Endometrial microvascular endothelial cells (primary cell): ENCODE measurements around the gene TBL1X. TPM values are rescaled to one million over a fixed set of nuclear protein-coding genes. Genes with fewer than 3 reads are reported as not detected.
"Not testable (repeated sequence)": the region's sequence is repeated elsewhere in the genome, so short reads cannot be mapped to it uniquely, and the experiment has no call there.

ENCODE experiments used
- in situ Hi-C: cut with HindIII; loops from 2 replicates; pipeline ENCODE4 v1.10.0; 2017; ENCODE audit warnings: low sequenced_read_pairs, low pct_unique_long_range_greater_than_20kb; ENCODE audit errors: inconsistent ontology term
- total RNA-seq: library from RNA; depleted of rRNA; stranded (reverse); fragments of >200 nt; gene quantifications from one replicate; pipeline ENCODE4 v1.2.3, GENCODE V29; 2015; ENCODE audit errors: inconsistent ontology term

The TBL1X gene
- total RNA-seq, 1 donor from 2014 or later = 33.8 TPM

DNA sequence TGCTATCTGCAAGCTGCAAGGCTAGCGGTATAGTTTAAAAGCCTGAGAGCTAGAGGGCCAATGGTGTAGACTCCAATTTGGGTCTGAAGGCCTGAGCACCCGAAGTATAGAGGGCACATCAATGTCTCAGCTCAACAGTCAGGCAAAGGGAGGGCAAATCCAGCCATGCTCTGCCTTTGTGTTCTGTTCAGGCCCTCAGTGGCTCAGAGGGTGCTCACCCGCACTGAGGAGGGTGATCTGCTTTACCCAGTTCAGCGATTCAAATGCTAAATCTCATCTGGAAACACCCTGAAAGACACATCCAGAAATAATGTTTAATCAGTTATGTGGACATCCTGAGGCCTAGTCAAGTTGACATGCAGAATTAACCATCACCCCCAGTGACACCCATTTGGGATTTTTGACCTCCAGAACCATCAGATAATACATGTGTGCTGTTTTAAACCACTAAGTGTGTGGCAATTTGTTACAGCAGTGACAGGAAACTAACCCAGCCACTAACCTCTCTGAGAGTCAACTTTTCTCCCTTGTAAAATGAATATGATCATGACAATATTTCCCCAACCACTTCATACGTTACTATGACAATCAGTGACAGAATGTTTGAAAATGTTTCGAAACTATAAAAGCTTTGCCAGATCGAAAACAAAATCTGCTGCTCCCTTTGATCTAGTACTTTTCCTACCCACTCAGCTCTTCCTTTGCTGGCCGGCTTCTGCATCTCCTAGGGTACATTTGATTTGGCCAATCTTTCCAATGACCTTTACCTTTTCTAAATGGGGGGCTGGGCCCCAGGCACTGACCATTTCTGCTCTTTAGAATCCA is 8.4 kb upstream of the TBL1X start:
- in situ Hi-C loops = no loop called here

DNA sequence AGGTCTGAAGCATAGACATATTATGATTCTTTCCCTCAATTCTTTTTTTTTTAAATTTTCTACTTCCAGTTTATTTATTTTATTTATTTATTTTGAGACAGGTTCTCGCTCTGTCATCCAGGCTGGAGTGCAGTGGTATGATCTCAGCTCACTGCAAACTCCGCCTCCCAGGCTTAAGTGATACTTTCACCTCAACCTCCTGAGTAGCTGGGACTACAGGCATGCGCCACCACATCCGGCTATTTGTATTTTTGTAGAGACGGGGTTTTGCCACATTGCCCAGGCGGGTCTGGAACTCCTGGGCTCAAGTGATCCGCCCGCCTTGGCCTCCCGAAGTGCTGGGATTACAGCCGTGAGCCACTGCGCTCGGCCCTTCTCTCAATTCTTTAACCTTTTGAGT is 6.8 kb upstream of the TBL1X start:
- in situ Hi-C loops = not testable (repeated sequence)

DNA sequence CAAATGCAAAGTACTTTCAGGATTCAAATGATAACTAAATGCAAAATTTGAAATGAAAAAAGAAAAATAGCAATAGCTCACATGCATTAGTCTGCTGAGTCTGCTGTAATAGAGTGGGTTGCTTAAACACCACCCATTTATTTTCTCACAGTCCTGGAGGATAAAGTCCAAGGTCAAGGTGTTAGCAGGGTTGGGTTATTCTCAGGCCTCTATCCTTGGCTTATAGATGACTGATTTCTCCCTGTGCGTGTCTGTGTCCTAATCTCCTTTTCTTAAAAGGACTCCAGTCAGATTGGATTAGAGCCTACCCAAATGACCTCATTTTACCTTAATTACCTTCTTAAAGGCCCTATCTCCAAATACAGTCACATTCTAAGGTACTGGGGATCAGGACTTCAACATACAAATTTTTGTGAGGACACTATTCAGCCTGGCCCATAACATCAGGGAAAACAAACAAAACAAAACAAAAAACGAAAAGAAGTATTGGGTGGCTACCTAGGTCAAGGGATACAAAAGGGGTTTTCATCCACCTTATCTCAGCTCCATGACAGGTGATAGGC is 6.3 kb upstream of the TBL1X start:
- in situ Hi-C loops = no loop called here

DNA sequence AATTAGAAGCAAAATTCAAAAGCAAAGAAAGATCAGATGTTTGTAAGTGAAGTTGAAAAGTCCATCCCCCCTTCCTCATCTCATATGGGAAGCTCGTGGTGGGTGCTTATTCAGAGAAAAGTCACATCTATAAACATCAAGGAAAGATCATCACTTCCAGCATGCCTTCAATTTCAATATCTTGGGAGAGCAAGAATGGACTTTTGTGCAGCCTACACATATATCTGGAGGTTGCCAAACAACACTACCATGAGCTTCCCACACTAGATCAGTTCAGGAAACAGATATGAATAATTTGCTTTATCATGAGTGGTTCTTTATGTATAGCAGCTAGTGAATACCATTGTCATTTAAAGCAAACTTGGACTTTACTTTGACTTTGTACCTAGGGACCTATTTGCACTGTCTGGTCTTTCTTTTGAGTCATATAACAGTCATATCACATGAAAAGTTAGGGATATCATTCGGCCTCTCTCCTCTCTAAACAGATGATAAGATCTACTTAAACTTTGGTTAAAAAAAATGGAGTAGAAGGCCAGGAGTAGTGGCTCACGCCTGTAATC is 5.6 kb upstream of the TBL1X start:
- in situ Hi-C loops = no loop called here

DNA sequence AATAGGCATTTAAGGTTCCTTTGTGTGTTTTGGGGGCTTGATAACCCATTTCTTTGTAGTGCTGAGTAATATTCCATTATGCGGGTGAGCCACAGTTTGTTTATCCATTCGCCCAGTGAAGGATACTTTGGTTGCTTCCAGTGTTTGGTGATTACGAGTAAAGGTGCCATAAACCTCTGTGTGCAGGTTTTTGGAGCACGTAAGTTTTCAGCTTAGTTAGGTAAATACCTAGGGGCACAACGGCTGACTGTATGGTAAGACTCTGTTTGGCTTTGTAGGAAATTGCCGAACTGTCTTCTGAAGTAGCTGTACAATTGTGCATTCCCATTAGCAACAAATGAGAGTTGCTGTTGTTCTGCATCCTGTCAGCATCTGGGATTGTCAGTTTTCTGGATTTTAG is 3.8 kb upstream of the TBL1X start:
- in situ Hi-C loops = no loop called here

DNA sequence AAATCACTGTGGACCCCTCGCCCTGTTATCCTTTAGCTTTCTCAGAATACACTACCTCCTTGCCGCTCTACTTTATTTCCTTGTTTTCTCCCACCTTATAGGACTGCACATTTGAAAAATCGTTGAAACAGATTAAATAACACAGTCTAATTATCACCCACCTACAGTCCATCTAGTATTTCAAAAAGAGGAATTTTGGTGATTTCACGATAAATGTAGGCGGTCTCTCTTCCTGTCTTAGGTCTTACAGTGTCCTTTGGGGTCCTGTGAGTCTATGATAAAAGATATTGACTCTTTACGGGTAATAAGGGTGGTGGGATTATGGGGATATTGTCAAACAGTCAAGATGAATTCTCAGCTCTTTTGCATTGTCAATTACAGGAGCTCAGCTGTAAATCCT is 2.4 kb upstream of the TBL1X start:
- in situ Hi-C loops = no loop called here

DNA sequence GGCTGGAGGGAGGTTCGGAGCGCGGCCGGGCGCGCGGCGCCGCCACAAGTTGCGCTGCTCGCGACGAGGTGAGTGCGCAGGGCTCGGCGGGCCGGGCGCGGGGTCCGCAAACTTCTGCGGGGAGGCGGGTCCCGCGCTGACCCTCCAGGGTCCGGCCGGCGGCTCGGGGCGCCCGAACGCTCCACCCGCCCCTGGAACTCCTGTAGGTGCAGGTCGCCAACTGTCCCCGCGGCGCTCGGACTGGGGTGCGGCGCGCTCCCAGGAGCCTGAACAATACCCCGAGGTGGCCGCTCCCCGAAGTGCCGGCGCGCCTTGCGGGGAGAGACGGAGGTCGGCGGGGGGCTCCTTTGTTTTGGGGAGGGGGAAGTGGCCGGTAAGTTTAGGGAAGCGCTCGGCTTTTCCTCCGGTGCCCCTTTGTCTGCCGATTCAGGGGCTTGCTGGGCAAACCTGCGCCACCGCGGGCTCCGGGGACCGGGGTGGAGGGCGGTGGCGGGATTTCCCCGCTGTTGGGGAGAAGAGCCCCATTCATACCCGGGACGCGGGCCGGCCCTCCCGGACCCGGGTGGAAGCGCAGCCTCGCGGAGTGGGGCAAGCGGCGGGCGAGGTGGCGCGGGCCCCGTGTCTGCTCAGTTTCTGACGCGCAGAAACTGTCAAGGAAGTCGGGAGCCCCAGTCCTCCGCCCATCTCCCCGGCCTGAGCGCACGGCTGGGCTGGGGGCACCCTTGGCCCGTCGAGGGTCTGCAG is 694 bp downstream of the TBL1X start:
- in situ Hi-C loops = no loop called here

DNA sequence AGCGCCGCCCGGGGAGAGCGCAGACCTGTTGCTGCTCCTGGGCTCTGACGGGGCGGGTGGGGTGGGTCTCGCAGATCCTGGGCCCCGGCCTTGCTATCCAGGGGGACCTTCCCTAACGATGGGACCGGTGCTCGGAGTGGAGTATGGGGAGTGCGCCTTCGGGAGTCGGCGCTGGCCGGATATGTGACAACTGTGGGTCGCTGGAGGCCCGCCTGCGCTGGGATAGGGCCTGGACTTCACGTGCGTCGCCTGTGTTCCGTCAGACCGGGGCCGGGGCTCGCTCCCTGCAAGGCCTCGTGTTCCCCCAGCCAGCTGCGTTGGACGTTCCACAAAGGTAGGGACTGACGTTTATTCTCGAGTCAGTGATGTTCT is 1.3 kb downstream of the TBL1X start:
- in situ Hi-C loops = no loop called here

DNA sequence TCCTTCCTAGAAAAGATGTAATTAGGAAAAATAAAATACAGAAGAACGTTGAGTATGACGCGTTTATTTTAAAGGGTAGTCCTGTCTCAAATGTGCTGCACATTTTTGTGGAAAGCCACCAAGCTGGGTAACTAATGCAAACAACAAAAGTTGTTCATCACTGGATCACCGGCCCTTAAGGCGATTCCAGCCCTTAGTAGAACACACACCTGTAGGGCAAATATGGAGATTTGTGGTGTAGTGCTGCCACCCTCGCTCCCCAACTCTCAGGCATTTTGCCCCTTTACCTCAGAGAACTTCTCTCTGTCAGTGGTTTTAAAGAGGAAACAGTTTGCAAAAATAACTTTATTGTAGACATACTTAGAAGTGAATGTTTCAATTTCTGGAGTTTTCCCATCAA is 1.9 kb downstream of the TBL1X start:
- in situ Hi-C loops = no loop called here

DNA sequence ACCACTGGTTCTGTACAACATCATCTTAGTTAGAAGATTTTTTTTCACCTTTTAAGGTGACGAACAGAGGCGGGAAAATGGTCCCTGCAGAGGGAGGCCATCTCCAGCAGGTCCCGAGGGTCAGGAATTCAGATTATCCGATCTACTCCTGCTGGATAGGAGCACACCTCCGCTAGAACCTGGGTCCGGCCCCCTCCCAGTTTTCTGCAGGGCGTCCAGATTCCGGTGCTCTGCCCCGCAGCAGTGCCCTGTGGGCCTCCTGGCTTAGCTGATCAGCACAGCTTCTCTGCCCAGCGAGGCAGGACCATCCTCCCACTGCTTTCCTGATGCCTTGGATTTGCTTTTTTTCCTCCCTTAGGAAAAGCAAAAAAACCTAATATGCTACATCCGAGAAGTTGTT is 2.3 kb downstream of the TBL1X start:
- in situ Hi-C loops = no loop called here

DNA sequence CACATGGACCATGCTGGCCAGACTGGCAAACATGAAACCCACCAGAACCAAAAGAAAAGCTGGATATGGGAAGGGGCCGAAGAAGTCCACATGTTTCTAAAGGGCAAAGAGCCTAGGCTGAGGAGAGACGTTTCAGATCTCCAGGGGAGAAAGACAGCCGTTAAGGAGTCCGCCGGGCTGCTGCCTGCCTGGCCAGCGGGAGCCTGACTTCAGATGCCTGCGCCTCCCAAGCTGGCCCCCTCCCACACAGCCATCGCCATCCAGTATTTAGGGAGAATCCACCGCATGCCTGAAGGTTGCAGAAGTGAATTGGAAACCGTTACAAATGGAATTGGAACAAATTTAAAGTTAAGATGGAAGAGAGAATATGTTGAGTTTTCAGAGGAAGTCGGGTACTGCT is 2.9 kb downstream of the TBL1X start:
- in situ Hi-C loops = no loop called here

DNA sequence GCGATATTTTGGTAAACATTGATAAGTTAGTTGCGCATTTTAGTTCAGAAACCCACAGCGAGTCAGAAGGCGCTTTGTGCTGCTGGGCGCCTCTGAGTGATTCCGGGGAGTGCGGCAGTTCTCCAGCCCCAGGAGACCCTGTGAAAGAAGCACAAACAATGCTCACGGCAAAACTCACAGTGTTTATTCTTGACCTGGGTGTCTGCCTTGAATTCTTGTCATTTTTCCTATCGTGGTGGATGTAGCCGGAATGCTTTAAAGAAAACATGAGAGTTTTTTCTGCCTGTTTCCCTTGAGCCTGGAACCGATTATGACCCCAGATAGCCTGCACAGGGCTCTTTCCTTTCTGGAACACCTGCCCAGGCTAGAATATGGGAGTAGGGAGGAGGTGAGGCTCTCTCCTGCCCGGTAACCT is 6.7 kb downstream of the TBL1X start:
- in situ Hi-C loops = no loop called here

DNA sequence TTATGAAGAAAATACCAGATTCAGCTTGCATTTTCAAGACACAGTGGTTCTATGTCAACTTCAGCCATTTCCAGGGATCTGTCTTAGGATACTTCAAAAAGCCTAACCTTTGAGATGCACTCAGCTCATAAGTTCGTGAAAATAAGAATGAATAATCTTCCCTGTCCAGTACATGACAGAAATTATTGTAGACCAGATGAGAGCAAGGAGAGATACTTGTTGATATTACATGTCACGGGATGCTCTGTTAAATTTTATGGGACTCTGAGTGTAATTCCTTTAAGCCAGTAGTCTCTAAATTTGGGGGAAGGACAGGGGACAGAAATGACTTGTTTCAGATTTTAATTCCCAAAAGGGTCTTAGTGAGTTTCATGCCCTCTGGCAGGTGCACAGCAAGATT is 8.8 kb downstream of the TBL1X start:
- in situ Hi-C loops = no loop called here

DNA sequence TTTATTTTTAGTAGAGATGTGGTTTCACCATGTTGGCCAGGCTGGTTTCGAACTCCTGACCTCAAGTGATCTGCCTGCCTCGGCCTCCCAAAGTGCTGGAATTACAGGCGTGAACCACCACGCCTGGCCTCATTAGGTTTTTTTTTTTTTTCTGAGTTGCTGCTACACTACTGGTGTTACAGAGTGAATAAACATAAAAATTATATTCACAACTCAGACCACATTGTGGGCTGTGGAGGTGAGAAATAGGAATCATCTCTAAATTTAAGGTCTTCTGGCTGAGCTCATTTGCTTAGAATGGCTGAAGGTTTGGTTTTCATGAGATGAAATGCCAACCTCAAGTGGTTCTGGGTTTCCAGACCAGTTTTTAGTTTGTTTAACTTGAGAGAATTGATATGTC is 10.6 kb downstream of the TBL1X start:
- in situ Hi-C loops = not testable (repeated sequence)

DNA sequence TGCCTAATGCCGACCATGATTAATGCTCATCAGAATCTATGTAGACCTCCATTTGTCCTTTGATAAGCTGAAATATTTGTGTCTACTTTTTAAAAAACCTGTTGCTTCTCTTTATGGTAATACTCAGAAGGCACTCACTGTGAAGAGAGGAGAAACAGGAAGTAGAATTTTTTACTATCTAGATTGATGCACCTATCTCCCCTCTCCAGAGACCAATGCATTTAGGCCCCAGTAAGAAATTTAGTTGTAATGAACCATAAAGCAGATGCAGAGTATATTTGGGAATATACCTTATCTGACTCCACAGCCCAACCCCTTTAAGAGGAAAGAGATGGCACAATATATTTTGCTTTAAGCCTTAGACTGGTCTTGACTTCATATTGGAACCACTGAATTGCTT is 11.1 kb downstream of the TBL1X start:
- in situ Hi-C loops = no loop called here

DNA sequence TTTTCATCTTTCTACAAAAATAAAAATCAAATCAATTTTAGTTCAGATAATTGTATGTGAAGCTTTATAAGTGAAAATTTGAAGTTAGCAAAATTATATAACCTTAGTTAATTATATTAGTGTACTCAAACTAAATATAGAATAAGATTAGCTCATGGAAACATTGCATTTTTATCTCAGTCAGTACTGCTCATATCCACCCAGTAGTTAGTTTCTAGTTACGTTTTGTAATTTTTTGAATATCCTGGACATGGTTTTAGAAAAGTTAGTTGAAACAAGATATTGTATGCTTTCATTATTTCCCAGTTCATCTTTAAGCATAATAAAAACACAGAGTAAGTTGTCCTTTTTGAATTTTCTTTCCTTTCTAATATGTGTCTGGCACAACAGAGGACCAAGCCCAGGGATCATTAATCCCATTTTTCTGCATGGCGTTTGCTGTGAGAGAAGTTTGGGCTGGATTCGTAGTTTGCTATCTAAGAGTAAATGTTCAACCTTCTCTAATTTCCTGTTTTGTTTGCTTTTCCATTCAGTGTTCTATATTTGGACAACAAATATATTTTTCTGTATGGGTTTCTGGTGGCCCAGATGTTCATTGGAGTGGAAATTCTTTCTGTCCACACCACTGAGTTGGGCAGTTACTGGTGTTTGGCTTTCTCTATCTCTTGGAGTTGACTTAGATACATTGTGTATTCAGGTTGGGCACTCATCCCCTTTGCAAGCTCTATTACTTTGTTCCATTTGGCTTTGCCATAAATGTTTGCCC is 12.1 kb downstream of the TBL1X start:
- in situ Hi-C loops = no loop called here

DNA sequence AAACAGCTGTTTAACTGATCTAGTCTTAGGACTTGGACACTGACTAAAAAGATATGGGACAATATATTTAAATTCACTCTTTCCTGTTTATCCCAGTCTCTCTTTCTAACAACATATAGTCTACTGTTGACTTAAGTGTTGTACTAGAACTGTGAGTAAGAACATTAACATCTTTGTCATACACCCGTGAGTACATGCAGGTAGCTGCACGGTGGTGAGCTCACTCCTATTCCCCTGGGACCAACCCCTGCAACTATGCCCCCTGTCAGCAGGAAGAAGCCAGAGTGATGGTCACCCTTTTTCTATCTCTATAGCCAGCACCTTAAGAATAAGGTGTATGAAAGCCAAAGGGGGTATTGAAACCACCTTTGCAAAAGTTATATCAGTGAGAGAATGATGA is 17.6 kb downstream of the TBL1X start:
- in situ Hi-C loops = no loop called here

DNA sequence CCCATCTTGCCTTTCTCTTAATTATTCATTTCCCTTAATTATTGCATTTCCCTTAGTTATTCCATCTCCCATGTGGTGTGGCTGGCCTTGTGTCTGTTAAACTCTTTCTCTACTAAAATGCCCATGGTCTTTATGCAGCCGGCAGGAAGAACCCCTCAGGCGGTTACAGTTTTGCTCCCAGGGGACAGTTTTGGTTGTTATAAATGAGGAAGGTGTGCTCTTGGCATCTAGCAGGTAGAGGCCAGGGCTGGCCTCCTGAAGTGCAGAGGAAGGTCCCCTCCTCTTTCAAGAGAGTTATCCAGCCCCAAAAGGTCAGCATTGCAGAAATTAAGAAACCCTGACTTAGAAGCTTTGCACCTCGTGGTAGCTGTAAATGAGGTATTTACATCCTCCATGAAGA is 18.0 kb downstream of the TBL1X start:
- in situ Hi-C loops = no loop called here

DNA sequence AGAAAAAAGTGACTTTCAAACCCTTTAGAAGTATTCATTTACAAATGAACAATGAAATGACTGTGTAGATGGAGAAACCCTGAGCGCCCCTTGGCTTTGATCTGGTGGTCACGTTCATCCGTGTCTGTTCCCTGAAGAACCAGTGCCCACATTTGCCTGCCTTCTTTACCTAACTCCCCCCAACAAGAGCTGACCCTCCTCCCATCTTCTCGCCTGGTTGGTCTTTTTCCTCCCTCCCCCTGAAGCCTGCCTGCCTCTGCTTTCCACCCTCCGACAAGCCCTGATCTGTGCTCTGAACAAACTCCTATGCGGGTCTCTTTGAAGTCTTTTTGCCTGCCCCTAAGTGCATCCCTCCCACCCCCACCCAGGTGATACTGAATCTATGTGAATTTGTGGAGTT is 18.5 kb downstream of the TBL1X start:
- in situ Hi-C loops = no loop called here
